ENCODE results near the gene PCDH12. TPM values are rescaled to one million over a fixed set of nuclear protein-coding genes. Genes with fewer than 3 reads are reported as not detected.

PCDH12 gene
- total RNA-seq, 2 donors from 2014 or later: 1.6 to 2.9 TPM

GRCh38 chr5:141913560-141914198 is 44.3 kb downstream of the PCDH12 start:
- no peaks in the 10 kb centered on the region for H3K9me3 ChIP-seq
- intact Hi-C loops (cut with DNase I): no loop called here
- DNase-seq (no peak), ATAC-seq (no peak)
- H3K4me3 ChIP-seq: no peak overlapping the region
- H3K4me1 ChIP-seq: peaks cover 9% of the 10 kb centered on the region
- H3K27ac ChIP-seq: no peak overlapping the region
- no peaks in the 10 kb centered on the region for H3K27me3 ChIP-seq
- 24 to 27% methylated on average over 16 of the region's 16 CpGs for WGBS, 2 donors
- TF ChIP-seq CTCF (IDR thresholded peaks at IDR 0.05): no peak
- TF ChIP-seq POLR2A (IDR thresholded peaks at IDR 0.05): no peak
- no peaks in the 10 kb centered on the region for H3K36me3 ChIP-seq (replicated peaks in 1 of 2; ENCODE audit: insufficient read depth in 1 of 2, low read depth in 2 of 2)

- no peak overlapping the region for H3K4me3 ChIP-seq
- intact Hi-C loops (cut with DNase I): no loop called here
- TF ChIP-seq CTCF (IDR thresholded peaks at IDR 0.05) (no peak), POLR2A (IDR thresholded peaks at IDR 0.05) (no peak)
- peaks cover 9% of the 10 kb centered on the region for H3K4me1 ChIP-seq
- ATAC-seq (no peak), DNase-seq (no peak)
- no peaks in the 10 kb centered on the region for H3K27me3 ChIP-seq
- 56 to 69% methylated on average over 2 of the region's 2 CpGs for WGBS, 2 donors
- no peaks in the 10 kb centered on the region for H3K36me3 ChIP-seq (replicated peaks in 1 of 2; ENCODE audit: insufficient read depth in 1 of 2, low read depth in 2 of 2)
- H3K9me3 ChIP-seq: no peaks in the 10 kb centered on the region
- H3K27ac ChIP-seq: no peak overlapping the region
These were observed 47.7 kb downstream of the PCDH12 start for GRCh38 chr5:141910271-141910673.

- intact Hi-C loops (cut with DNase I): no loop called here
- ATAC-seq: no peak
- Histone ChIP-seq H3K36me3 (replicated peaks in 1 of 2; ENCODE audit: insufficient read depth in 1 of 2, low read depth in 2 of 2) (no peaks in the 10 kb centered on the region), H3K27me3 (no peaks in the 10 kb centered on the region), H3K9me3 (no peaks in the 10 kb centered on the region), H3K27ac (no peak overlapping the region), H3K4me3 (no peak overlapping the region), H3K4me1 (peaks cover 6% of the 10 kb centered on the region)
- 72 to 73% methylated on average over 4 of the region's 4 CpGs for WGBS, 2 donors
- TF ChIP-seq POLR2A (IDR thresholded peaks at IDR 0.05) (no peak), CTCF (IDR thresholded peaks at IDR 0.05) (no peak)
- DNase-seq: no peak
These were observed 48.8 kb downstream of the PCDH12 start for GRCh38 chr5:141909212-141909611.

GRCh38 chr5:141908796-141909195 is 49.2 kb downstream of the PCDH12 start:
- no peaks in the 10 kb centered on the region for H3K9me3 ChIP-seq
- intact Hi-C loops (cut with DNase I): no loop called here
- H3K4me1 ChIP-seq: peaks cover 2% of the 10 kb centered on the region
- DNase-seq (no peak), ATAC-seq (no peak)
- no peak overlapping the region for H3K27ac ChIP-seq
- 75 to 78% methylated on average over 2 of the region's 2 CpGs for WGBS, 2 donors
- H3K27me3 ChIP-seq: no peaks in the 10 kb centered on the region
- H3K36me3 ChIP-seq (replicated peaks in 1 of 2; ENCODE audit: insufficient read depth in 1 of 2, low read depth in 2 of 2): no peaks in the 10 kb centered on the region
- H3K4me3 ChIP-seq: no peak overlapping the region
- no peak for TF ChIP-seq CTCF (IDR thresholded peaks at IDR 0.05)
- TF ChIP-seq POLR2A (IDR thresholded peaks at IDR 0.05): no peak

- TF ChIP-seq POLR2A (IDR thresholded peaks at IDR 0.05) (no peak), CTCF (IDR thresholded peaks at IDR 0.05) (no peak)
- H3K27ac ChIP-seq: no peak overlapping the region
- H3K4me1 ChIP-seq: no peaks in the 10 kb centered on the region
- H3K9me3 ChIP-seq: no peaks in the 10 kb centered on the region
- WGBS, 2 donors: 0% methylated on average over 1 of the region's 1 CpG
- no peak for DNase-seq
- intact Hi-C loops (cut with DNase I): no loop called here
- no peak for ATAC-seq
- H3K4me3 ChIP-seq: no peak overlapping the region
- H3K27me3 ChIP-seq: no peaks in the 10 kb centered on the region
- H3K36me3 ChIP-seq (replicated peaks in 1 of 2; ENCODE audit: insufficient read depth in 1 of 2, low read depth in 2 of 2): no peaks in the 10 kb centered on the region
These were observed 51.0 kb downstream of the PCDH12 start for GRCh38 chr5:141906972-141907371.

Measured in body of pancreas (tissue), 4 donors.